Thyroid gland (tissue), 4 donors: ENCODE data around the gene SH2D4B.

ENCODE experiments used
- POLR2A ChIP-seq, 2 donors: fragments of 450-650 bp; IDR thresholded peaks; one replicate each; pipeline ENCODE4 v1.6.1; 2017; ENCODE audit warnings: antibody characterized with exemption in 2 of 2, mild to moderate bottlenecking in 2 of 2, moderate library complexity in 1 of 2
- TF ChIP-seq, protein P1 (sequence below), 6 experiments: fragments of 200-600 bp in 3 of 6; fragments of 450-650 bp in 3 of 6; sonication (generic) in 3 of 6; IDR thresholded peaks; one replicate each; pipeline ENCODE4 v1.5.1; 2016 to 2019; ENCODE audit warnings: antibody characterized with exemption in 6 of 6, mild to moderate bottlenecking in 2 of 6, inconsistent platforms in 1 of 6, moderate library complexity in 1 of 6

DNA sequence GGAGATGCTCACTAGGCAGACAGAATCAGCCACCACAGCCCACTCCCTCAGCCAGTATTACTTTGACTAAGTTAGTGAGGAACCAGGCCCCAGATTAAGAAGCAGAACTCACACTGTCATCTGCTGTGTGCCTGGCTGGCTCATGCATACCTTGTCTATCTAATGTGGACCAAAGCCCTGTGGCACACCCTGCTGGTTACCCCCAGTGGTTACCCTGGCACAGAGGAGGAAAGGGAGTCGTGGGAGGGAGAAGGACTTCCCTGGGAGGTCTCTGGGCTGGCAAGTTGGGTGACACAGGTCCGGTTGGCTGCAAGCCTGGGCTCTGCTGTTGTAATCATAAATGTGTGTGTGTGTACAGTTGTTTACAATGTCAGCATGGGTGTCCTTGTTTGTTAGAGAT, 7.5 kb upstream of the SH2D4B start:
- TF ChIP-seq, protein P1, sequence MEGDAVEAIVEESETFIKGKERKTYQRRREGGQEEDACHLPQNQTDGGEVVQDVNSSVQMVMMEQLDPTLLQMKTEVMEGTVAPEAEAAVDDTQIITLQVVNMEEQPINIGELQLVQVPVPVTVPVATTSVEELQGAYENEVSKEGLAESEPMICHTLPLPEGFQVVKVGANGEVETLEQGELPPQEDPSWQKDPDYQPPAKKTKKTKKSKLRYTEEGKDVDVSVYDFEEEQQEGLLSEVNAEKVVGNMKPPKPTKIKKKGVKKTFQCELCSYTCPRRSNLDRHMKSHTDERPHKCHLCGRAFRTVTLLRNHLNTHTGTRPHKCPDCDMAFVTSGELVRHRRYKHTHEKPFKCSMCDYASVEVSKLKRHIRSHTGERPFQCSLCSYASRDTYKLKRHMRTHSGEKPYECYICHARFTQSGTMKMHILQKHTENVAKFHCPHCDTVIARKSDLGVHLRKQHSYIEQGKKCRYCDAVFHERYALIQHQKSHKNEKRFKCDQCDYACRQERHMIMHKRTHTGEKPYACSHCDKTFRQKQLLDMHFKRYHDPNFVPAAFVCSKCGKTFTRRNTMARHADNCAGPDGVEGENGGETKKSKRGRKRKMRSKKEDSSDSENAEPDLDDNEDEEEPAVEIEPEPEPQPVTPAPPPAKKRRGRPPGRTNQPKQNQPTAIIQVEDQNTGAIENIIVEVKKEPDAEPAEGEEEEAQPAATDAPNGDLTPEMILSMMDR (IDR thresholded peaks at IDR 0.05), result peak in 1 of 6 experiments; percentile 12
- TF ChIP-seq POLR2A (IDR thresholded peaks at IDR 0.05), result no peak
